ENCODE data around the gene EEF1E1. TPM values are rescaled to one million over a fixed set of nuclear protein-coding genes. Genes with fewer than 3 reads are reported as not detected.

Gene EEF1E1
- total and polyA plus RNA-seq, 2 of the 8 experiments (the other 6 are each of a cell fraction or from before 2014, with no cell fraction given) = 96.8 to 112 TPM

GRCh38 chr6:8108031-8108660, 5.8 kb upstream of the EEF1E1 start (continued):
- TF ChIP-seq CHD7 (IDR thresholded peaks at IDR 0.05; ENCODE audit: insufficient replicate concordance, low read length) (no peak), KDM5A (IDR thresholded peaks at IDR 0.05; ENCODE audit: low read length) (no peak), EP300 (IDR thresholded peaks at IDR 0.05; ENCODE audit: borderline replicate concordance in 1 of 2, low read depth in 2 of 2, low read length in 2 of 2) (no peak), TCF12 (IDR thresholded peaks at IDR 0.05; ENCODE audit: low read depth, low read length) (no peak), TAF1 (IDR thresholded peaks at IDR 0.05; ENCODE audit: low read depth, low read length) (no peak)
